NB4 (cell line): Measurements from ENCODE around the gene GNAI1.

ENCODE experiments used
- CTCF ChIP-seq: IDR thresholded peaks from one replicate; pipeline ENCODE4 v1.5.1; 2012; ENCODE audit warnings: low read depth, low read length
- POLR2A ChIP-seq: IDR thresholded peaks from 2 replicates; pipeline ENCODE4 v1.6.1; 2011; ENCODE audit warnings: mild to moderate bottlenecking; ENCODE audit not compliant: insufficient read length; ENCODE audit errors: extremely low read depth
- TF ChIP-seq, protein P1 (sequence below): IDR thresholded peaks from 2 replicates; pipeline ENCODE4 v1.6.1; 2011; ENCODE audit warnings: low read depth, low read length

DNA sequence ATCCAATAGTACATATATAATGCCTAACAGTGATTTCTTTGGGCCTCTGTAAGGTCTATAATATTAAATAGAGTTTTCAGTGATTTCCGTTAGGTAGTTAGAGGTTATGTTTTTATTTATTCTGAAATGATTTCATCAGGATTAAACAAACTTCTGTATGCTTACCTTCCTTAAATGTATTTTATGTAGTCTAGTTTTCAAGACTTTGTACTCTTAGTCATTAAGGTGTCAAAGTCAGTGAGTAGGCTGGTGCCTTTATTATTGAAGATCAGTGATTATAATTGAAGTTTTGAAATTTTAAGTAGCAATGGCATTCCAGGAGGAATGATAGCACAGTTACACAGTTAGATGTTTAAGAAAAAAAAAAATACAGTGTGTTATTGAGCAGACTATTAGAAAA is 20.7 kb downstream of the GNAI1 start:
- TF ChIP-seq, protein P1, sequence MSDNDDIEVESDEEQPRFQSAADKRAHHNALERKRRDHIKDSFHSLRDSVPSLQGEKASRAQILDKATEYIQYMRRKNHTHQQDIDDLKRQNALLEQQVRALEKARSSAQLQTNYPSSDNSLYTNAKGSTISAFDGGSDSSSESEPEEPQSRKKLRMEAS = no peak
- TF ChIP-seq CTCF = no peak
- TF ChIP-seq POLR2A = no peak
